ENCODE data around the gene NUDT16L1. TPM values are rescaled to one million over a fixed set of nuclear protein-coding genes. Genes with fewer than 3 reads are reported as not detected.
"Not testable (repeated sequence)": the region's sequence is repeated elsewhere in the genome, so short reads cannot be mapped to it uniquely, and the experiment has no call there.

Gene NUDT16L1
- total RNA-seq, 8 experiments from 2014 or later: 13.8 to 35.2 (median 26.5) TPM

- Histone ChIP-seq H3K4me3 (peak within 1 kb of the TSS; percentile 72 to 89 (median 82)), H3K4me1 (replicated peaks in 1 of 2) (peaks cover 4 to 8% of the 10 kb centered on the region in 2 donors), H3K27ac (peak within 1 kb of the TSS; percentile 94 to 98)
- in situ Hi-C loops (cut with MboI; ENCODE audit: low pct_unique_long_range_greater_than_20kb in 2 of 9, low sequenced_read_pairs in 9 of 9, unreplicated experiment in 9 of 9): no loop called here
- ATAC-seq (replicated peaks in 6 of 8): peak; percentile 92 to 96 (median 94)
- WGBS, 10 experiments: 0% methylated on average over 6 to 9 of the region's 70 CpGs; no CpG with 5 or more reads in 7 of the 10 experiments
These were observed 40.8 kb downstream of the NUDT16L1 start, which contains the start of the genes ANKS3 and DNAAF8 for GRCh38 chr16:4734063-4734729. TSS of gene ANKS3 (minus strand) at chr16:4734271. CDS start at chr16:4730149, 4,122 bp downstream. TSS of gene DNAAF8 (plus strand) at chr16:4734537. CDS start at chr16:4736515, 1,978 bp downstream.

GRCh38 chr16:4734730-4735535 is 41.6 kb downstream of the NUDT16L1 start:
- WGBS, 10 experiments: 0 to 40% (median 0%) methylated on average over 1 to 5 of the region's 38 CpGs; no CpG with 5 or more reads in 3 of the 10 experiments
- ATAC-seq (replicated peaks in 6 of 8): peak; percentile 62 to 73 (median 65)
- Histone ChIP-seq H3K4me3 (peak overlapping the region; percentile 72 to 89 (median 82)), H3K4me1 (replicated peaks in 1 of 2) (peaks cover 4 to 8% of the 10 kb centered on the region in 2 donors), H3K27ac (peak overlapping the region; percentile 94 to 98)
- in situ Hi-C loops (cut with MboI; ENCODE audit: low pct_unique_long_range_greater_than_20kb in 2 of 9, low sequenced_read_pairs in 9 of 9, unreplicated experiment in 9 of 9): no loop called here

- Histone ChIP-seq H3K27ac (no peak overlapping the region), H3K4me1 (replicated peaks in 1 of 2) (peaks cover 4 to 8% of the 10 kb centered on the region in 2 donors), H3K4me3 (no peak overlapping the region)
- WGBS, 10 experiments: 60 to 100% (median 92%) methylated on average over 1 to 3 of the region's 4 CpGs; no CpG with 5 or more reads in 4 of the 10 experiments
- in situ Hi-C loops (cut with MboI; ENCODE audit: low pct_unique_long_range_greater_than_20kb in 2 of 9, low sequenced_read_pairs in 9 of 9, unreplicated experiment in 9 of 9): no loop called here
- ATAC-seq (replicated peaks in 6 of 8): no peak
These were observed 43.2 kb downstream of the NUDT16L1 start for GRCh38 chr16:4736546-4736945.

- WGBS, 10 experiments: 35 to 90% (median 80%) methylated on average over 2 to 7 of the region's 15 CpGs; no CpG with 5 or more reads in 3 of the 10 experiments
- H3K4me3 ChIP-seq: no peak overlapping the region
- H3K27ac ChIP-seq: no peak overlapping the region
- in situ Hi-C loops (cut with MboI; ENCODE audit: low pct_unique_long_range_greater_than_20kb in 2 of 9, low sequenced_read_pairs in 9 of 9, unreplicated experiment in 9 of 9): no loop called here
- no peak for ATAC-seq (replicated peaks in 6 of 8)
- peaks cover 4 to 8% of the 10 kb centered on the region in 2 donors for H3K4me1 ChIP-seq (replicated peaks in 1 of 2)
These were observed 44.2 kb downstream of the NUDT16L1 start for GRCh38 chr16:4737545-4737944.

GRCh38 chr16:4738370-4738769 is 45.0 kb downstream of the NUDT16L1 start:
- H3K4me3 ChIP-seq; H3K27ac ChIP-seq; H3K4me1 ChIP-seq (replicated peaks in 1 of 2); in situ Hi-C loops (cut with MboI; ENCODE audit: low pct_unique_long_range_greater_than_20kb in 2 of 9, low sequenced_read_pairs in 9 of 9, unreplicated experiment in 9 of 9); ATAC-seq (replicated peaks in 6 of 8): not testable (repeated sequence)
- 0 to 83% (median 50%) methylated on average over 1 to 2 of the region's 5 CpGs; no CpG with 5 or more reads in 5 of the 10 experiments for WGBS, 10 experiments

GRCh38 chr16:4743226-4743878 is 50.0 kb downstream of the NUDT16L1 start:
- no peak overlapping the region for H3K4me3 ChIP-seq
- WGBS, 10 experiments: 0 to 75% (median 33%) methylated on average over 1 to 4 of the region's 14 CpGs; no CpG with 5 or more reads in 6 of the 10 experiments
- no peak overlapping the region for H3K27ac ChIP-seq
- in situ Hi-C loops (cut with MboI; ENCODE audit: low pct_unique_long_range_greater_than_20kb in 2 of 9, low sequenced_read_pairs in 9 of 9, unreplicated experiment in 9 of 9): no loop called here
- ATAC-seq (replicated peaks in 6 of 8): peak in 6 of 8 experiments; percentile 8 to 53 (median 16)
- H3K4me1 ChIP-seq (replicated peaks in 1 of 2): no peaks in the 10 kb centered on the region

GRCh38 chr16:4744555-4745273 is 51.4 kb downstream of the NUDT16L1 start:
- Histone ChIP-seq H3K4me3 (no peak overlapping the region), H3K4me1 (replicated peaks in 1 of 2) (no peaks in the 10 kb centered on the region), H3K27ac (no peak overlapping the region)
- in situ Hi-C loops (cut with MboI; ENCODE audit: low pct_unique_long_range_greater_than_20kb in 2 of 9, low sequenced_read_pairs in 9 of 9, unreplicated experiment in 9 of 9): no loop called here
- 50 to 100% (median 67%) methylated on average over 1 to 8 of the region's 13 CpGs; no CpG with 5 or more reads in 3 of the 10 experiments for WGBS, 10 experiments
- no peak for ATAC-seq (replicated peaks in 6 of 8)

GRCh38 chr16:4745274-4745569 is 51.9 kb downstream of the NUDT16L1 start:
- ATAC-seq (replicated peaks in 6 of 8): no peak
- in situ Hi-C loops (cut with MboI; ENCODE audit: low pct_unique_long_range_greater_than_20kb in 2 of 9, low sequenced_read_pairs in 9 of 9, unreplicated experiment in 9 of 9): no loop called here
- no peak overlapping the region for H3K4me3 ChIP-seq
- no peak overlapping the region for H3K27ac ChIP-seq
- 93 to 100% (median 100%) methylated on average over 1 to 2 of the region's 3 CpGs; no CpG with 5 or more reads in 6 of the 10 experiments for WGBS, 10 experiments
- H3K4me1 ChIP-seq (replicated peaks in 1 of 2): no peaks in the 10 kb centered on the region

Other genes starting within 250 kb of the NUDT16L1 start
- 10 to 100 TPM in 6 of 8 experiments, 1 to 10 TPM in 2; 2.8 to 77.3 (median 41.7) TPM for gene NMRAL1, start 218.9 kb upstream of the NUDT16L1 start, total RNA-seq
- 10 to 100 TPM; 31.5 to 67.8 (median 44.1) TPM for gene HMOX2, start 217.2 kb upstream of the NUDT16L1 start, total RNA-seq
- gene CDIP1, start 154.8 kb upstream of the NUDT16L1 start, total RNA-seq: 10 to 100 TPM; 22.5 to 54.3 (median 28.3) TPM
- gene C16orf96, start 137.2 kb upstream of the NUDT16L1 start, total RNA-seq: under 1 TPM; 0.10 to 1.00 (median 0.32) TPM
- 10 to 100 TPM in 5 of 8 experiments, 1 to 10 TPM in 3; 6.9 to 20.8 (median 11.3) TPM for gene UBALD1, start 78.7 kb upstream of the NUDT16L1 start, total RNA-seq
- gene MGRN1, start 68.7 kb upstream of the NUDT16L1 start, total RNA-seq: 10 to 100 TPM; 16.3 to 69.6 (median 34.5) TPM
- gene ANKS3, start 40.7 kb downstream of the NUDT16L1 start, total RNA-seq: 10 to 100 TPM; 11.7 to 35.5 (median 26.2) TPM
- 1 to 10 TPM in 6 of 8 experiments, under 1 TPM in 2; 0.96 to 9.4 (median 2.3) TPM for gene DNAAF8, start 41.0 kb downstream of the NUDT16L1 start, total RNA-seq
- gene ZNF500, start 73.6 kb downstream of the NUDT16L1 start, total RNA-seq: 10 to 100 TPM in 3 of 8 experiments, 1 to 10 TPM in 5; 7.9 to 17.5 (median 9.0) TPM
- gene SEPTIN12, start 94.8 kb downstream of the NUDT16L1 start, total RNA-seq: 1 to 10 TPM in 2 of 8 experiments, under 1 TPM in 2, not detected in 4; 0.61 to 1.3 (median 1.0) TPM
- 1 to 10 TPM in 3 of 8 experiments, under 1 TPM in 4, not detected in 1; 0.71 to 2.1 (median 0.98) TPM for gene SMIM22, start 101.8 kb downstream of the NUDT16L1 start, total RNA-seq
- 10 to 100 TPM; 19.1 to 45.1 (median 35.4) TPM for gene ROGDI, start 109.1 kb downstream of the NUDT16L1 start, total RNA-seq
- gene GLYR1, start 153.7 kb downstream of the NUDT16L1 start, total RNA-seq: 100 to 1,000 TPM in 1 of 8 experiments, 10 to 100 TPM in 7; 36.4 to 101 (median 49.5) TPM
- gene UBN1, start 153.9 kb downstream of the NUDT16L1 start, total RNA-seq: 10 to 100 TPM; 14.0 to 43.7 (median 24.2) TPM
- 100 to 1,000 TPM in 1 of 8 experiments, 10 to 100 TPM in 2, 1 to 10 TPM in 4, under 1 TPM in 1; 0.92 to 357 (median 3.6) TPM for gene PPL, start 243.6 kb downstream of the NUDT16L1 start, total RNA-seq